ENCODE results near the gene GIPC1. TPM values are rescaled to one million over a fixed set of nuclear protein-coding genes. Genes with fewer than 3 reads are reported as not detected.

Gene GIPC1
- total and polyA plus RNA-seq, 2 of the 4 experiments (the other 2 are of a cell fraction) = 74.2 to 133 TPM

DNA sequence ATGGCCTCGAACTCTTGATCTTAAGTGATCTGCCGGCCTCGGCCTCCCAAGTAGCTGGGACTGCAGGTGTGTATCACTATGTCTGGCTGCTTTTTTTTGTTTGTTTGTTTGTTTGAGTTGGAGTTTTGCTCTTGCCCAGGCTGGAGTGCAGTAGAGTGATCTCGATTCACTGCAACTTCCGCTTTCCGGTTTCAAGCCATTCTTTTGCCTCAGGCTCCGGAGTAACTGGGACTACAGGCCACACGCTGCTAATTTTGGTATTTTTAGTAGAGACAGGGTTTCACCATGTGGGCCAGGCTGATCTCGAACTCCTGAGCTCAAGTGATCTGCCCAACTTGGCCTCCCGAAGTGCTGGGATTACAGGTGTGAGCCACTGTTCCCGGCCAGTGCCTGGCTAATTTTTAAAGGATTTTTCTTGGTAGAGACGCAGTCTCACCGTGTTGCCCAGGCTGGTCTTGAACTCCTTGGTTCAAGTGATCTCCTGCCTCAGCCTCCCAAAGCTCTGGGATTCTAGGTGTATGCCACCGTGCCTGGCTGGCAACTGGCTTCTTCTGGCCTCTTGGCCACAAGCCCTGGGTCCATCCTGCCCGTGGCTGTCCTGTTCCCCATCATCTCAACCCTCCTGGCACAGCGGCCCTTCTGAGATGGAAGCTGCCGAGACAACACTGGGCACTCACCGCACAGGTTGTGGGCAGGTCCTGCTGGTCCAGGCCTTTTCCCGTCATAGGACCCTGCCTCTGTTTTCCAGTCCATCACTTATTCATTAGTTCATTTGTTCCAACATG is 45.0 kb upstream of the GIPC1 start:
- no peak overlapping the region for H2BK20ac ChIP-seq (ENCODE audit: low read depth, low read length)
- no peak for ATAC-seq (ENCODE audit: low read depth)
- peaks cover 18 to 65% of the 10 kb centered on the region in 2 experiments for H3K79me1 ChIP-seq (ENCODE audit: low read depth in 1 of 2, low read length in 2 of 2)
- H3K23ac ChIP-seq (ENCODE audit: low read depth, low read length) = no peak overlapping the region
- H2BK15ac ChIP-seq (ENCODE audit: low read depth, low read length) = no peak overlapping the region
- H3K4ac ChIP-seq (ENCODE audit: low read depth, low read length) = no peak overlapping the region
- no peak overlapping the region for H3K4me3 ChIP-seq (ENCODE audit: insufficient read depth, low read depth, low read length)
- no peak for DNase-seq
- no TSS peak for BruUV-seq (replicated peaks)
- H2AK5ac ChIP-seq (ENCODE audit: low read depth, low read length) = no peak overlapping the region
- H3K14ac ChIP-seq (replicated peaks; ENCODE audit: low read depth, low read length) = no peak overlapping the region
- no peaks in the 10 kb centered on the region for H3K9me3 ChIP-seq (ENCODE audit: control insufficient read depth, insufficient read depth, low read length)
- H4K5ac ChIP-seq (ENCODE audit: low read depth, low read length) = no peak overlapping the region
- H2BK5ac ChIP-seq (ENCODE audit: low read depth, low read length, poor library complexity, severe bottlenecking) = no peak overlapping the region
- no peak overlapping the region for H3K9ac ChIP-seq (ENCODE audit: low read depth, low read length)
- 93% methylated on average over 7 of the region's 19 CpGs; no CpG with 5 or more reads in 1 of the 2 experiments for WGBS, 2 experiments (ENCODE audit: extremely low coverage in 2 of 2, insufficient read length in 1 of 2)
- CTCF ChIA-PET = no interaction called here
- no peak overlapping the region for H4K8ac ChIP-seq (ENCODE audit: low read depth in 2 of 2, low read length in 2 of 2)
- peaks cover 19% of the 10 kb centered on the region for H4K20me1 ChIP-seq (ENCODE audit: insufficient read depth, low read length)
- no peaks in the 10 kb centered on the region for H3K27me3 ChIP-seq (ENCODE audit: control insufficient read depth, insufficient read depth, low read length)
- no peak overlapping the region for H2AFZ ChIP-seq (replicated peaks; ENCODE audit: low read length, poor library complexity)
- intact Hi-C loops (cut with micrococcal nuclease) = no loop called here
- H2AK9ac ChIP-seq (replicated peaks; ENCODE audit: low read depth, low read length, poor library complexity) = no peak overlapping the region
- in situ Hi-C loops (cut with MboI; ENCODE audit: low sequenced_read_pairs) = no loop called here
- no peak overlapping the region for H3K56ac ChIP-seq (ENCODE audit: extremely low read depth, insufficient read depth, low read length)
- no peaks in the 10 kb centered on the region for H3K36me3 ChIP-seq (ENCODE audit: control insufficient read depth, insufficient read depth, low read length)
- H3K27ac ChIP-seq (ENCODE audit: insufficient read depth, low read length) = no peak overlapping the region
- no peak overlapping the region for H4K91ac ChIP-seq (ENCODE audit: insufficient read depth, low read depth, low read length)
- H3K4me2 ChIP-seq (ENCODE audit: low read depth, low read length) = no peak overlapping the region
- H3K18ac ChIP-seq (ENCODE audit: low read depth, low read length) = no peak overlapping the region
- H3K4me1 ChIP-seq (ENCODE audit: control insufficient read depth, insufficient read depth, low read length) = peaks cover 3% of the 10 kb centered on the region; the same call in 1 of the 2 replicates
- POLR2A ChIA-PET (ENCODE audit: unreplicated experiment) = interaction anchor here (0.5 kb wide), 1 partner anchor 125 kb away, joined by 5 read pairs; no protein-coding TSS in a partner anchor
- peaks cover 27% of the 10 kb centered on the region for H3K9me1 ChIP-seq (ENCODE audit: insufficient read depth, low read length)
- TF ChIP-seq, protein P1, sequence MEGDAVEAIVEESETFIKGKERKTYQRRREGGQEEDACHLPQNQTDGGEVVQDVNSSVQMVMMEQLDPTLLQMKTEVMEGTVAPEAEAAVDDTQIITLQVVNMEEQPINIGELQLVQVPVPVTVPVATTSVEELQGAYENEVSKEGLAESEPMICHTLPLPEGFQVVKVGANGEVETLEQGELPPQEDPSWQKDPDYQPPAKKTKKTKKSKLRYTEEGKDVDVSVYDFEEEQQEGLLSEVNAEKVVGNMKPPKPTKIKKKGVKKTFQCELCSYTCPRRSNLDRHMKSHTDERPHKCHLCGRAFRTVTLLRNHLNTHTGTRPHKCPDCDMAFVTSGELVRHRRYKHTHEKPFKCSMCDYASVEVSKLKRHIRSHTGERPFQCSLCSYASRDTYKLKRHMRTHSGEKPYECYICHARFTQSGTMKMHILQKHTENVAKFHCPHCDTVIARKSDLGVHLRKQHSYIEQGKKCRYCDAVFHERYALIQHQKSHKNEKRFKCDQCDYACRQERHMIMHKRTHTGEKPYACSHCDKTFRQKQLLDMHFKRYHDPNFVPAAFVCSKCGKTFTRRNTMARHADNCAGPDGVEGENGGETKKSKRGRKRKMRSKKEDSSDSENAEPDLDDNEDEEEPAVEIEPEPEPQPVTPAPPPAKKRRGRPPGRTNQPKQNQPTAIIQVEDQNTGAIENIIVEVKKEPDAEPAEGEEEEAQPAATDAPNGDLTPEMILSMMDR (conservative IDR thresholded peaks at IDR 0.05; ENCODE audit: low read depth, low read length) = no peak
- no peak for TF ChIP-seq FOS (IDR thresholded peaks at IDR 0.05; ENCODE audit: low read depth, low read length)
- no peak for TF ChIP-seq POLR2A (IDR thresholded peaks at IDR 0.05; ENCODE audit: low read depth, low read length)
- TF ChIP-seq NFE2L2 (IDR thresholded peaks at IDR 0.05; ENCODE audit: low read depth, low read length) = no peak
- TF ChIP-seq RAD21 (IDR thresholded peaks at IDR 0.05; ENCODE audit: low read length) = no peak
- TF ChIP-seq ELK1 (IDR thresholded peaks at IDR 0.05; ENCODE audit: borderline replicate concordance, low read depth, low read length) = no peak
- TF ChIP-seq CEBPB (IDR thresholded peaks at IDR 0.05; ENCODE audit: low read depth, low read length) = no peak
- TF ChIP-seq RFX5 (IDR thresholded peaks at IDR 0.05; ENCODE audit: low read depth, low read length) = no peak
- no peak for TF ChIP-seq BHLHE40 (IDR thresholded peaks at IDR 0.05; ENCODE audit: low read depth, low read length)
- TF ChIP-seq SMC3 (IDR thresholded peaks at IDR 0.05; ENCODE audit: low read depth, low read length) = no peak
- TF ChIP-seq MAFK (IDR thresholded peaks at IDR 0.05; ENCODE audit: low read depth, low read length) = no peak
- TF ChIP-seq, protein P2, sequence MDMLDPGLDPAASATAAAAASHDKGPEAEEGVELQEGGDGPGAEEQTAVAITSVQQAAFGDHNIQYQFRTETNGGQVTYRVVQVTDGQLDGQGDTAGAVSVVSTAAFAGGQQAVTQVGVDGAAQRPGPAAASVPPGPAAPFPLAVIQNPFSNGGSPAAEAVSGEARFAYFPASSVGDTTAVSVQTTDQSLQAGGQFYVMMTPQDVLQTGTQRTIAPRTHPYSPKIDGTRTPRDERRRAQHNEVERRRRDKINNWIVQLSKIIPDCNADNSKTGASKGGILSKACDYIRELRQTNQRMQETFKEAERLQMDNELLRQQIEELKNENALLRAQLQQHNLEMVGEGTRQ (IDR thresholded peaks at IDR 0.05; ENCODE audit: low read depth, low read length) = no peak
- TF ChIP-seq RCOR1 (IDR thresholded peaks at IDR 0.05; ENCODE audit: insufficient replicate concordance, low read length) = no peak
- dilution Hi-C loops (cut with HindIII; ENCODE audit: low sequenced_read_pairs, unreplicated experiment) = no loop called here
- no peak overlapping the region for H2BK120ac ChIP-seq (ENCODE audit: low read depth, low read length)
